HepG2 (cell line): ENCODE measurements around the gene MTREX. TPM values are rescaled to one million over a fixed set of nuclear protein-coding genes. Genes with fewer than 3 reads are reported as not detected.

Experiments used
- ATF3 ChIP-seq: sonication (generic); formaldehyde crosslinking; IDR thresholded peaks from 2 replicates; pipeline ENCODE4 v1.4.0; 2020; ENCODE audit warnings: missing genetic modification reagents
- BCL3 ChIP-seq: sonication (generic); formaldehyde crosslinking; IDR thresholded peaks from 2 replicates; pipeline ENCODE4 v1.5.1; 2020; ENCODE audit warnings: mild to moderate bottlenecking, missing genetic modification reagents, moderate library complexity
- GZF1 ChIP-seq: sonication (generic); formaldehyde crosslinking; IDR thresholded peaks from 2 replicates; pipeline ENCODE4 v1.5.1; 2020; ENCODE audit warnings: mild to moderate bottlenecking, missing genetic modification reagents
- KIAA2018 ChIP-seq: sonication (generic); formaldehyde crosslinking; IDR thresholded peaks from 2 replicates; pipeline ENCODE4 v1.5.0; 2020; ENCODE audit warnings: mild to moderate bottlenecking, missing genetic modification reagents, borderline replicate concordance
- PCBP2 ChIP-seq: fragments of 200-400 bp; formaldehyde crosslinking; optimal IDR thresholded peaks from 2 replicates; pipeline ENCODE3; 2018; ENCODE audit warnings: low read length, low read depth; ENCODE audit not compliant: poor library complexity, severe bottlenecking
- SSRP1 ChIP-seq: IDR thresholded peaks from 2 replicates; pipeline ENCODE4 v1.6.1; 2016; ENCODE audit warnings: control low read depth
- STAT6 ChIP-seq: sonication (generic); formaldehyde crosslinking; IDR thresholded peaks from 2 replicates; pipeline ENCODE4 v1.4.0; 2020; ENCODE audit warnings: missing genetic modification reagents, mild to moderate bottlenecking, borderline replicate concordance
- TBX3 ChIP-seq: fragments of 450-650 bp; IDR thresholded peaks from 2 replicates; pipeline ENCODE4 v1.6.1; 2017; ENCODE audit warnings: antibody characterized with exemption, mild to moderate bottlenecking, inconsistent platforms, borderline replicate concordance
- TSC22D2 ChIP-seq: sonication (generic); formaldehyde crosslinking; IDR thresholded peaks from 2 replicates; pipeline ENCODE4 v1.5.1; 2020; ENCODE audit warnings: missing genetic modification reagents, mild to moderate bottlenecking, borderline replicate concordance
- ZNF766 ChIP-seq: sonication (generic); formaldehyde crosslinking; IDR thresholded peaks from 2 replicates; pipeline ENCODE4 v1.5.0; 2020; ENCODE audit warnings: missing genetic modification reagents, borderline replicate concordance
- polyA plus RNA-seq, 8 experiments: library from polyadenylated mRNA; depleted of rRNA in 3 of 8; stranded (reverse) in 7 of 8; unstranded in 1 of 8; fragments of >200 nt; fragmentation: Illumina TruSeq in 4 of 8; extraction: Trizol in 4 of 8; gene quantifications; 2 replicates each; pipeline versions ENCODE4 v1.2.1 to v1.2.3, GENCODE V29; 2011 to 2016; ENCODE audit warnings: low read depth in 4 of 8, missing spikeins in 1 of 8, mixed read lengths in 1 of 8; ENCODE audit not compliant: insufficient read depth in 1 of 8
- total RNA-seq, 5 experiments: library from RNA; depleted of rRNA; stranded (reverse); fragments of >200 nt; fragmentation: Illumina TruSeq; extraction: Trizol; gene quantifications; 2 replicates each; pipeline ENCODE4 v1.2.3, GENCODE V29; 2016; ENCODE audit warnings: low read depth in 1 of 5
- TF ChIP-seq, protein P1 (sequence below): sonication (generic); formaldehyde crosslinking; IDR thresholded peaks from 2 replicates; pipeline ENCODE4 v1.4.0; 2020; ENCODE audit warnings: missing genetic modification reagents

MTREX gene
- total and polyA plus RNA-seq, 2 of the 13 experiments (the other 11 are each of a cell fraction or from before 2014, with no cell fraction given) = 16.4 to 91.5 TPM

GRCh38 chr5:55429613-55430253 lies 121.9 kb downstream of the MTREX start (continued):
- TF ChIP-seq KIAA2018 (CRISPR knock-in tag) (no peak), PCBP2 (no peak), TSC22D2 (CRISPR knock-in tag) (no peak), STAT6 (CRISPR knock-in tag) (no peak), SSRP1 (CRISPR knock-in tag) (0 out of 2 replicates have a peak, but pooled peaks have one; percentile 56), ZNF766 (no peak), ATF3 (CRISPR knock-in tag) (no peak), BCL3 (CRISPR knock-in tag) (peak; percentile 51; the same call in 1 of the 2 replicates), TBX3 (no peak), GZF1 (CRISPR knock-in tag) (no peak)
- TF ChIP-seq, protein P1, sequence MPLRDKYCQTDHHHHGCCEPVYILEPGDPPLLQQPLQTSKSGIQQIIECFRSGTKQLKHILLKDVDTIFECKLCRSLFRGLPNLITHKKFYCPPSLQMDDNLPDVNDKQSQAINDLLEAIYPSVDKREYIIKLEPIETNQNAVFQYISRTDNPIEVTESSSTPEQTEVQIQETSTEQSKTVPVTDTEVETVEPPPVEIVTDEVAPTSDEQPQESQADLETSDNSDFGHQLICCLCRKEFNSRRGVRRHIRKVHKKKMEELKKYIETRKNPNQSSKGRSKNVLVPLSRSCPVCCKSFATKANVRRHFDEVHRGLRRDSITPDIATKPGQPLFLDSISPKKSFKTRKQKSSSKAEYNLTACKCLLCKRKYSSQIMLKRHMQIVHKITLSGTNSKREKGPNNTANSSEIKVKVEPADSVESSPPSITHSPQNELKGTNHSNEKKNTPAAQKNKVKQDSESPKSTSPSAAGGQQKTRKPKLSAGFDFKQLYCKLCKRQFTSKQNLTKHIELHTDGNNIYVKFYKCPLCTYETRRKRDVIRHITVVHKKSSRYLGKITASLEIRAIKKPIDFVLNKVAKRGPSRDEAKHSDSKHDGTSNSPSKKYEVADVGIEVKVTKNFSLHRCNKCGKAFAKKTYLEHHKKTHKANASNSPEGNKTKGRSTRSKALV (CRISPR knock-in tag) = no peak
